BLaER1 treated with 17β-estradiol and CSF1 and Interleukin-3, amounts not matched to agents 10 nM and 100 nM (cell line): Measurements from ENCODE around the gene CRTC1.
"Not testable (repeated sequence)": the region's sequence is repeated elsewhere in the genome, so short reads cannot be mapped to it uniquely, and the experiment has no call there.

ENCODE experiments used
- H3K27ac ChIP-seq, 11 experiments: shearing (Covaris generic); formaldehyde crosslinking; 2 replicates each; pipeline ENCODE4 v1.8.1; 2022
- H3K27me3 ChIP-seq, 11 experiments: shearing (Covaris generic); formaldehyde crosslinking; 2 replicates each; pipeline ENCODE4 v1.8.1; 2022
- H3K36me3 ChIP-seq, 11 experiments: shearing (Covaris generic); formaldehyde crosslinking; 2 replicates each; pipeline ENCODE4 v1.8.1; 2022
- H3K4me1 ChIP-seq, 10 experiments: shearing (Covaris generic); formaldehyde crosslinking; 2 replicates each; pipeline ENCODE4 v1.8.1; 2022
- H3K4me2 ChIP-seq, 11 experiments: shearing (Covaris generic); formaldehyde crosslinking; 2 replicates each; pipeline ENCODE4 v1.8.1; 2022
- H3K4me3 ChIP-seq, 10 experiments: shearing (Covaris generic); formaldehyde crosslinking; 2 replicates each; pipeline ENCODE4 v1.8.1; 2022
- H3K9ac ChIP-seq, 11 experiments: shearing (Covaris generic); formaldehyde crosslinking; 2 replicates each; pipeline ENCODE4 v1.8.1; 2022
- H3K9me3 ChIP-seq, 11 experiments: shearing (Covaris generic); formaldehyde crosslinking; replicated peaks in 1 of 11; 2 replicates each; pipeline ENCODE4 v1.8.1; 2022
- H4K20me1 ChIP-seq, 11 experiments: shearing (Covaris generic); formaldehyde crosslinking; 2 replicates each; pipeline ENCODE4 v1.8.1; 2022
- Cebpa-rat ChIP-seq, 11 experiments: shearing (Covaris generic); IDR thresholded peaks; 2 replicates each; pipeline ENCODE4 v1.8.1; 2022

Gene CRTC1

DNA sequence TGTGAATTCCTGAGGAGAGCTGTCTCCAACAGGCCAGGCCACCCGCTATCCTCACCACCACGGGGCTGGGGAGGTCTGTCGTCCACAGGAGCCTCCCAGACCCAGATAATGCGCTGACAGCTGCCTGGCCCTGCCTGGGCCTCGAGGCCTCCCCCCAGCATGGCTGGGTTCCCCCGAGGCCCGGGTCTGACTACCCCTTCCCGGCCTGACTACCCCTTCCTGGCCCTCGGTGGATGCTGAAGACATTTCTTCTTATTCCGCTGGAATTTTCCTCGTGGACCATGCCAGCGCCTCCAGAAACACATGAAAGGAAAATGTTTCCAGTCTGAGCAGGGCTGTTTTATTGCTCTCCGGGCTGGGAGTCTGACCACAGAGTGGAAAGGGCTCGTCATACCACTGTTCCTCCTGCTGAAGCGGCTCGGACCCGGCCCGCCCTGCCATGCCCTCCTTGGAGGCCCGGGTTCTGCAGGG lies 124.4 kb downstream of the CRTC1 start:
- no peaks in the 10 kb centered on the region for H4K20me1 ChIP-seq
- H3K9ac ChIP-seq = no peak overlapping the region
- peaks cover 0 to 27% (median 14%) of the 10 kb centered on the region in 10 experiments; a peak in 15 of 20 replicates for H3K4me1 ChIP-seq
- H3K27ac ChIP-seq = no peak overlapping the region
- H3K9me3 ChIP-seq = no peaks in the 10 kb centered on the region
- H3K4me2 ChIP-seq = 0 out of 22 replicates have a peak overlapping the region, but pooled peaks of 1 of the 11 experiments have one; percentile 83
- H3K27me3 ChIP-seq = no peaks in the 10 kb centered on the region
- no peaks in the 10 kb centered on the region for H3K36me3 ChIP-seq
- no peak for TF ChIP-seq Cebpa-rat (IDR thresholded peaks at IDR 0.05)
- no peak overlapping the region for H3K4me3 ChIP-seq

DNA sequence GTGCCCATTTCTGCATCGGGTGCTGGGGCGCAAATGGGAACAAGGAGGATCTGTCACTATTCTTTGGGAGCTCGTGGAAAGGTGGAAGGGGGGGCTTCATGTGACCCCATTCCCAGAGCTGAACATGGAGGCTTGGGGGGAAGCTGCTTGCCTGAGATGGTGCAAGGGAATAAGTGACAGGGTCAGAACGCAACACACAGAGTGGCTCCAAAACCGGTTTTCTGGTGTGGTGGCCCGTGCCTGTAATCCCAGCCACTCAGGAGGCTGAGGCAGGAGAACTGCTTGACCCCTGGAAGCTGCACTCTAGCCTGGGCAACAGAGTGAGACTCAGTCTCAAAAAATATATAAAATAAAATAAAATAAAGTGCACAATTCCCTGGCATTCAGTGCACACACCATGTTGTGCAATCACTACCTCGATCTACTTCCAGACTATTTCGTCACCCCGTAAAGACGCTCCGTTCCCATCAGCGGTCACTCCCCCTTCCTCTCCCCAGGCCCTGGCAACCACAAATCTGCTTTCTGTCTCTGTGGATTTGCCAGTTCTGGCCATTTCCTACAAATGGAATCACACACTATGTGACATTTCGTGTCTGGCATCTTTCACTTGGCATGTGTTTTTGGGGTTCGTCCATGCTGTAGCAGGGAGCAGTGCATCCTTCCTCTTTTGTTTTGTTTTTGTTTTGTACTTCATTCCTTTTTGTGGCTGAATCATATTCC lies 125.8 kb downstream of the CRTC1 start:
- Histone ChIP-seq H3K4me3 (peak overlapping the region in 1 of 10 experiments; percentile 31; a peak in 1 of 20 replicates), H3K9me3 (no peaks in the 10 kb centered on the region), H3K27ac (peak overlapping the region in 5 of 11 experiments; percentile 6 to 46 (median 26); a peak in 8 of 22 replicates), H4K20me1 (no peaks in the 10 kb centered on the region), H3K36me3 (no peaks in the 10 kb centered on the region), H3K9ac (no peak overlapping the region), H3K4me1 (peaks cover 0 to 27% (median 14%) of the 10 kb centered on the region in 10 experiments; a peak in 15 of 20 replicates), H3K27me3 (no peaks in the 10 kb centered on the region), H3K4me2 (peak overlapping the region in 10 of 11 experiments; percentile 21 to 83 (median 60); a peak in 17 of 22 replicates)
- peak in 10 of 11 experiments; percentile 20 to 85 (median 67); a peak in 15 of 22 replicates for TF ChIP-seq Cebpa-rat (IDR thresholded peaks at IDR 0.05)

DNA sequence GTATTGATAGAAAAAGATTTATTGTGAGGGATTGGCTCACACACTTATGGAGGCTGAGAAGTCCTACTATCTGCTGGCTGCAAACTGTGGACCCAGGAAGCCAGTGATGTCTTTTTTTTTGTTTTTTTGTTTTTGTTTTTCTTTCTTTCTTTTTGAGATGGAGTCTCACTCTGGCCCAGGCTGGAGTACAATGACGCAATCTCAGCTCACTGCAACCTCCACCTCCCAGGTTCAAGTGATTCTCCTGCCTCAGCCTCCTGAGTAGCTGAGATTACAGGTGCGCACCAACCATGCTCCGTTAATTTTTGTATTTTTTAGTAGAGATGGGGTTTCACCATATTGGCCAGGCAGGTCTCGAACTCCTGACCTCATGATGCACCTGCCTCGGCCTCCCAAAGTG lies 128.2 kb downstream of the CRTC1 start:
- H3K4me3 ChIP-seq, H4K20me1 ChIP-seq, H3K27ac ChIP-seq, H3K36me3 ChIP-seq, H3K9ac ChIP-seq, H3K9me3 ChIP-seq, H3K27me3 ChIP-seq, H3K4me2 ChIP-seq: not testable (repeated sequence)
- H3K4me1 ChIP-seq = peaks cover 8 to 32% (median 17%) of the 10 kb centered on the region in 10 experiments
- TF ChIP-seq Cebpa-rat (IDR thresholded peaks at IDR 0.05) = peak in 2 of 11 experiments; percentile 6 to 10; a peak in 1 of 22 replicates

DNA sequence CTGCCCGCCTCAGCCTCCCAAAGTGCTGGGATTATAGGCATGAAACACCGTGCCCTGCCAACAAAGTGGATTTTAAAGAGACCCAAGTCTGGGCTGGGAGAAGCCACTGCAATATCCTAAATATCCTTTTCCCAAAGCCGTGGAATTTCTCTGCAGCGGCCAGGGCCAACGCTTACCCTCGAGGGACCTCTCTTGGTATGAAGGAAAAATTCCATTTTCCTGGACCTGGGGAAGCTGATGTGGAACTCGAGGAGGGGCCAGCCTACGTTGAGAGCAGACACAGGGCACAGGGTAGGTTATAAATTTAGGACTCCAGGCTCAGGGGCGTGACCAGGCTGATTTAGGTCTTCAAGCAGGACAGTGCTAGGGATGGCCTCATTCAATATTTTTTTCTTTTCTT lies 130.6 kb downstream of the CRTC1 start:
- H3K36me3 ChIP-seq = no peaks in the 10 kb centered on the region
- H3K4me2 ChIP-seq = no peak overlapping the region
- H3K9ac ChIP-seq = no peak overlapping the region
- no peaks in the 10 kb centered on the region for H3K9me3 ChIP-seq
- H4K20me1 ChIP-seq = no peaks in the 10 kb centered on the region
- peaks cover 9 to 20% (median 14%) of the 10 kb centered on the region in 10 experiments for H3K4me1 ChIP-seq
- no peak overlapping the region for H3K4me3 ChIP-seq
- no peak for TF ChIP-seq Cebpa-rat (IDR thresholded peaks at IDR 0.05)
- no peaks in the 10 kb centered on the region for H3K27me3 ChIP-seq
- H3K27ac ChIP-seq = no peak overlapping the region

DNA sequence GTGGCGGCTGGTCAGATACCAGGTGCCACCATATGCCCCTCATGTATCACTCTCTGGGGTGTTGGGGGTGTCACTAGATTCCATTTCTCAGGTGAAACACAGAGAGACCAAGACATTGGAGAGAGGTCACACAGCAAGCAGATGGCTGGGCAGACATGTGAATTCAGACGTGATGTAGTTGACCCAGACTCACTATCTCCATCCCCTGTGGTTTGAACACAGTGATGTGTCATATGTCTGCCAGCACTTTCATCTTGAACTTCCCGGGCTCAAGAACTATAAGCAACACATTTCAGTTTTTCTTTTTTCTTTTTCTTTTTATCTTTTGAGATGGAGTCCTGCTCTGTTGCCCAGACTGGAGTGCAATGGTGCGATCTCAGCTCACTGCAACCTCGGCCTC lies 132.2 kb downstream of the CRTC1 start:
- Histone ChIP-seq H3K36me3 (no peaks in the 10 kb centered on the region), H3K4me1 (peaks cover 0 to 9% (median 3%) of the 10 kb centered on the region in 10 experiments; a peak in 8 of 20 replicates), H3K9ac (no peak overlapping the region), H3K9me3 (no peaks in the 10 kb centered on the region), H3K27ac (no peak overlapping the region), H3K4me3 (no peak overlapping the region), H3K27me3 (no peaks in the 10 kb centered on the region), H4K20me1 (no peaks in the 10 kb centered on the region), H3K4me2 (peak overlapping the region in 2 of 11 experiments; percentile 4 to 17; a peak in 1 of 22 replicates)
- TF ChIP-seq Cebpa-rat (IDR thresholded peaks at IDR 0.05) = no peak

DNA sequence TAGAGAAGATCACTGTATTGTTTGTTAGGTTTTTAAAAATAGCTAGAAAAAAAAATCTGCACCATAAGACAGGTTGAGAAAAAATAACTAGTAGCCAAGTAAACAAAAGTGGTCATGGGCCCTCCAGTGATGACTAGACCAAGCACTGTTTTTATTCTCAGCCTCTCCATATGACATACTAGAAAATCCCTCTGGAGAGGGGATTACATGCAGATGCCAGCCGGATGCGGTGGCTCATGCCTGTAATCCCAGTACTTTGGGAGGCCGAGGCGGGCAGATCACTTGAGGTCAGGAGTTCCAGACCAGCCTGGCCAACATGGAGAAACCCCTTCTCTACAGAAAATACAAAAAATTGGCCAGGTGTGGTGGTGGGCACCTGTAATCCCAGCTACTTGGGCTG lies 133.2 kb downstream of the CRTC1 start:
- not testable (repeated sequence) for H3K4me2 ChIP-seq, H3K9ac ChIP-seq, H3K27me3 ChIP-seq, H3K4me3 ChIP-seq, H3K4me1 ChIP-seq, H4K20me1 ChIP-seq, H3K9me3 ChIP-seq, H3K27ac ChIP-seq, H3K36me3 ChIP-seq

DNA sequence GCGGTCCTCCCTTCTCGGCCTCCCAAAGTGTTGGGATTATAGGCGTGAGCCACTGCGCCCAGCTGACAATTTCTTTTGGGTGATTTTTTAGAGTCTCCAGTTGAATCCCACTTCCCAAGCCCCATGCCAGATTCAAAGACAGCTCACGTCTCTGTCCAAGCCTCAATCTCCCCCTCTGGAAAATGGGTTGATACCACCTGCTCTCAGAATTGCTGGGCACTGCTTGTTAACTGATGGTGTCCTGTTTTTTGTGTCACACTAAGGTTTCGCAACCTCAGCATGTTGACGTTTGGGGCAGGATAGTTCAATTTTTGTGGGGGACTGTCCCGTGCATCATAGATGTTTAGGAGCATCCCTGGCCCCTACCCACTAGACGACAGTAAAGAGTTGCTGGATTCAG lies 134.1 kb downstream of the CRTC1 start:
- H4K20me1 ChIP-seq = no peaks in the 10 kb centered on the region
- H3K4me3 ChIP-seq = no peak overlapping the region
- H3K4me1 ChIP-seq = peaks cover 0 to 9% (median 3%) of the 10 kb centered on the region in 10 experiments; a peak in 7 of 20 replicates
- H3K4me2 ChIP-seq = no peak overlapping the region
- H3K9me3 ChIP-seq = no peaks in the 10 kb centered on the region
- no peaks in the 10 kb centered on the region for H3K36me3 ChIP-seq
- no peaks in the 10 kb centered on the region for H3K27me3 ChIP-seq
- peak in 2 of 11 experiments; percentile 8 to 60; a peak in 2 of 22 replicates for TF ChIP-seq Cebpa-rat (IDR thresholded peaks at IDR 0.05)
- H3K9ac ChIP-seq = no peak overlapping the region
- no peak overlapping the region for H3K27ac ChIP-seq

DNA sequence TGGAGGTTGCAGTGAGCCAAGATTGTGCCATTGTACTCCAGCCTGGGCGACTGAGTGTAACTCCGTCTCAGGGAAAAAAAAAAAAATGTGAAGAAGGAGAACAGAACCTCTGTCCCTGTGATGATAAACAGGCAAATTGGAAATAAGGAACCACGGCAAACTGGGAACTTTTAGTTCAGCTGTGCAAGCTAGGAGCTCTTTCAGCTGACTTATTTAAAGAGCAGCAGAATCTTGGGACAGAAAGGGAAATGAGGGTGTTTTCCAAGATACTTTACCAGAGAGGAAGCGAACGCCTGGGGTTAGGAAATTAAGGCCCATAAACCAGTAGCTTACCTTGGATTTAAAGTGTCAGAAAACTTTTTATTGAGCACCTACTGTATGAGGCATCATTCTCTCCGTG lies 145.3 kb downstream of the CRTC1 start:
- Histone ChIP-seq H3K27me3 (no peaks in the 10 kb centered on the region), H3K36me3 (peaks cover 0 to 4% (median 3%) of the 10 kb centered on the region in 11 experiments; a peak in 13 of 22 replicates), H3K9ac (no peak overlapping the region), H4K20me1 (peaks cover 17 to 20% (median 20%) of the 10 kb centered on the region in 11 experiments), H3K9me3 (peaks cover 15 to 25% (median 20%) of the 10 kb centered on the region in 11 experiments), H3K4me2 (no peak overlapping the region), H3K4me3 (no peak overlapping the region), H3K27ac (no peak overlapping the region), H3K4me1 (peaks cover 3 to 8% (median 5%) of the 10 kb centered on the region in 10 experiments)
- no peak for TF ChIP-seq Cebpa-rat (IDR thresholded peaks at IDR 0.05)

DNA sequence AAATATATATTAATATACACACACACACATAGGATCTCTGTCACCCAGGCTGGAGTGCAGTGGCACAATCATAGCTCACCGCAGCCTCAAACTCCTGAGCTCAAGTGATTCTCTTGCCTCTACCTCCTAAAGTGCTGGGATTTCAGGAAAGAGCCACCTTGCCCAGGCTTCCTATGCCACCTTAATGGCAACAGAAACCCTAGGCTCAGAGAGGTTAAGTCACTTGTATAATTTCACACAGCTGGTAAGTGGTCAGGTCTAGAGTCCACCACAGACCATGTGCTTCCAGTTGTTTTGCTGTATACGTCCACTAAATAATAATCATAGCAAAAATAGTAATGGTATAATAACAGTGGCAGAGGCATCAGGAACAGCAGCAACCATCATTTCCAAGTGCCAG lies 147.0 kb downstream of the CRTC1 start:
- TF ChIP-seq Cebpa-rat (IDR thresholded peaks at IDR 0.05) = no peak
- no peaks in the 10 kb centered on the region for H3K27me3 ChIP-seq
- no peak overlapping the region for H3K4me2 ChIP-seq
- H3K9me3 ChIP-seq = peaks cover 15 to 25% (median 19%) of the 10 kb centered on the region in 11 experiments
- H3K9ac ChIP-seq = peak overlapping the region in 1 of 11 experiments; percentile 19; a peak in 1 of 22 replicates
- no peak overlapping the region for H3K27ac ChIP-seq
- no peak overlapping the region for H3K4me3 ChIP-seq
- H4K20me1 ChIP-seq = peaks cover 34 to 37% (median 37%) of the 10 kb centered on the region in 11 experiments
- H3K36me3 ChIP-seq = peaks cover 12 to 21% (median 20%) of the 10 kb centered on the region in 11 experiments; a peak in 19 of 22 replicates
- H3K4me1 ChIP-seq = peaks cover 20 to 25% (median 22%) of the 10 kb centered on the region in 10 experiments
